Esophagus muscularis mucosa (tissue), 4 donors: ENCODE data around the gene SEMA6A. TPM values are rescaled to one million over a fixed set of nuclear protein-coding genes. Genes with fewer than 3 reads are reported as not detected.

Experiments used
- DNase-seq: peaks from one replicate; pipeline ENCODE4 v3.0.0-alpha.2; 2017; ENCODE audit errors: extremely low spot score
- H3K27ac ChIP-seq, 4 donors: fragments of 200-600 bp; sonication (generic); replicated peaks in 1 of 4; 1 replicate in 3 of 4; 2 replicates in 1 of 4; pipeline ENCODE4 v1.5.1; 2016 to 2019; ENCODE audit warnings: mild to moderate bottlenecking in 1 of 4
- H3K27me3 ChIP-seq, 4 donors: fragments of 200-600 bp; sonication (generic); one replicate each; pipeline versions ENCODE4 v1.5.1 to v1.6.0; 2016 to 2019
- H3K36me3 ChIP-seq, 4 donors: fragments of 200-600 bp; sonication (generic); one replicate each; pipeline ENCODE4 v1.5.1; 2016 to 2019
- H3K4me1 ChIP-seq, 4 donors: fragments of 200-600 bp; sonication (generic); one replicate each; pipeline ENCODE4 v1.5.1; 2016 to 2019
- H3K4me3 ChIP-seq, 4 donors: fragments of 200-600 bp; sonication (generic); 1 replicate in 2 of 4; 2 replicates in 2 of 4; pipeline ENCODE4 v1.5.1; 2016 to 2019; ENCODE audit warnings: mild to moderate bottlenecking in 4 of 4, moderate library complexity in 1 of 4
- H3K9me3 ChIP-seq, 4 donors: fragments of 200-600 bp; sonication (generic); 1 replicate in 3 of 4; 2 replicates in 1 of 4; pipeline ENCODE4 v1.5.1; 2016 to 2019
- CTCF ChIP-seq, 3 experiments: fragments of 200-600 bp in 2 of 3; fragments of 450-650 bp in 1 of 3; sonication (generic) in 2 of 3; IDR thresholded peaks; one replicate each; pipeline ENCODE4 v1.5.1; 2017 to 2019; ENCODE audit warnings: antibody characterized with exemption in 3 of 3, mild to moderate bottlenecking in 2 of 3, moderate library complexity in 1 of 3
- EP300 ChIP-seq: sonication (generic); formaldehyde crosslinking; IDR thresholded peaks from one replicate; pipeline ENCODE4 v1.6.1; 2017; ENCODE audit warnings: antibody characterized with exemption
- POLR2A ChIP-seq: fragments of 450-650 bp; IDR thresholded peaks from one replicate; pipeline ENCODE4 v1.6.1; 2017; ENCODE audit warnings: antibody characterized with exemption, moderate library complexity, mild to moderate bottlenecking, low read depth
- POLR2AphosphoS5 ChIP-seq, 2 donors: sonication (generic); formaldehyde crosslinking; IDR thresholded peaks; one replicate each; pipeline ENCODE4 v1.6.1; 2017; ENCODE audit warnings: antibody characterized with exemption in 2 of 2
- WGBS: methylation state at CpG from one replicate; pipeline ENCODE4 v1.1.5; 2018; 5-methylcytosine and 5-hydroxymethylcytosine counted together
- intact Hi-C: fragments of 100-400 bp; cut with DNase I; formaldehyde crosslinking; loops from one replicate; pipeline ENCODE4 v1.15.1; 2023
- total RNA-seq, 4 donors: library from RNA; depleted of rRNA; stranded (reverse); fragments of >200 nt; gene quantifications; one replicate each; pipeline versions ENCODE4 v1.1.0 to v1.2.1, GENCODE V29; 2016

SEMA6A gene
- total RNA-seq, 4 donors from 2014 or later: 10.9 to 20.9 (median 14.3) TPM

- no peak for TF ChIP-seq EP300
- TF ChIP-seq POLR2A: no peak
- no peak for TF ChIP-seq CTCF (IDR thresholded peaks at IDR 0.05)
- TF ChIP-seq POLR2AphosphoS5 (IDR thresholded peaks at IDR 0.05): no peak
- Histone ChIP-seq H3K27ac (no peak overlapping the region), H3K4me3 (no peak overlapping the region), H3K36me3 (no peaks in the 10 kb centered on the region), H3K4me1 (peaks cover 0 to 6% (median 0%) of the 10 kb centered on the region in 4 donors), H3K9me3 (no peaks in the 10 kb centered on the region), H3K27me3 (no peaks in the 10 kb centered on the region)
- WGBS: 71% methylated on average over 5 of the region's 5 CpGs
- intact Hi-C loops: no loop called here
- no peak for DNase-seq
Measured at GRCh38 chr5:116614603-116614920, 39.9 kb upstream of the SEMA6A start.

- intact Hi-C loops: no loop called here
- no peak overlapping the region for H3K27ac ChIP-seq
- no peaks in the 10 kb centered on the region for H3K27me3 ChIP-seq
- H3K36me3 ChIP-seq: no peaks in the 10 kb centered on the region
- peaks cover 0 to 6% (median 0%) of the 10 kb centered on the region in 4 donors for H3K4me1 ChIP-seq
- TF ChIP-seq POLR2AphosphoS5 (IDR thresholded peaks at IDR 0.05) (no peak), CTCF (IDR thresholded peaks at IDR 0.05) (no peak)
- 76% methylated on average over 1 of the region's 1 CpG for WGBS
- no peaks in the 10 kb centered on the region for H3K9me3 ChIP-seq
- peak; percentile 5 for DNase-seq
- no peak overlapping the region for H3K4me3 ChIP-seq
Measured at GRCh38 chr5:116613445-116613844, 38.8 kb upstream of the SEMA6A start.

GRCh38 chr5:116612431-116612830, 37.8 kb upstream of the SEMA6A start:
- no peak overlapping the region for H3K4me3 ChIP-seq
- DNase-seq: peak; percentile 24
- WGBS: 93% methylated on average over 5 of the region's 5 CpGs
- intact Hi-C loops: no loop called here
- no peaks in the 10 kb centered on the region for H3K36me3 ChIP-seq
- TF ChIP-seq CTCF (IDR thresholded peaks at IDR 0.05): no peak
- TF ChIP-seq POLR2A: no peak
- TF ChIP-seq POLR2AphosphoS5 (IDR thresholded peaks at IDR 0.05): no peak
- no peak for TF ChIP-seq EP300
- H3K9me3 ChIP-seq: no peaks in the 10 kb centered on the region
- peaks cover 0 to 6% (median 0%) of the 10 kb centered on the region in 4 donors for H3K4me1 ChIP-seq
- no peaks in the 10 kb centered on the region for H3K27me3 ChIP-seq
- no peak overlapping the region for H3K27ac ChIP-seq

GRCh38 chr5:116605310-116606070, 30.9 kb upstream of the SEMA6A start:
- H3K4me1 ChIP-seq: peaks cover 6 to 49% (median 38%) of the 10 kb centered on the region in 4 donors
- peak; percentile 92 for DNase-seq
- no peaks in the 10 kb centered on the region for H3K9me3 ChIP-seq
- H3K36me3 ChIP-seq: no peaks in the 10 kb centered on the region
- no peak overlapping the region for H3K4me3 ChIP-seq
- TF ChIP-seq CTCF (IDR thresholded peaks at IDR 0.05) (no peak), POLR2A (no peak), EP300 (no peak), POLR2AphosphoS5 (IDR thresholded peaks at IDR 0.05) (no peak)
- WGBS: 45% methylated on average over 4 of the region's 4 CpGs
- peak overlapping the region in 3 of 4 donors; percentile 1 to 23 (median 7) for H3K27ac ChIP-seq
- no peaks in the 10 kb centered on the region for H3K27me3 ChIP-seq
- intact Hi-C loops: no loop called here

GRCh38 chr5:116604805-116605204, 30.2 kb upstream of the SEMA6A start:
- peak; percentile 24 for DNase-seq
- Histone ChIP-seq H3K4me1 (peaks cover 6 to 52% (median 45%) of the 10 kb centered on the region in 4 donors), H3K9me3 (no peaks in the 10 kb centered on the region), H3K36me3 (no peaks in the 10 kb centered on the region), H3K27ac (peak overlapping the region in 3 of 4 donors; percentile 1 to 23 (median 7)), H3K27me3 (no peaks in the 10 kb centered on the region), H3K4me3 (no peak overlapping the region)
- TF ChIP-seq POLR2A (no peak), POLR2AphosphoS5 (IDR thresholded peaks at IDR 0.05) (no peak), EP300 (no peak), CTCF (IDR thresholded peaks at IDR 0.05) (no peak)
- 85% methylated on average over 4 of the region's 4 CpGs for WGBS
- intact Hi-C loops: no loop called here
